Stimulated activated CD4-positive, alpha-beta T cell treated with anti-CD3 and anti-CD28 coated beads, Interleukin-1b, Interleukin-23, amount 100 ng/mL, for 1 hour (primary cell): ENCODE data around the gene TMEM154.

ENCODE experiments used
- DNase-seq, 2 donors: peaks; one replicate each; pipeline ENCODE4 v3.0.0-alpha.2; 2020; ENCODE audit warnings: low read depth in 2 of 2

TMEM154 gene

GRCh38 chr4:152591876-152592275 is 87.9 kb downstream of the TMEM154 start:
- DNase-seq: no peak

- DNase-seq: peak in 1 of 2 donors; percentile 4
These were observed 88.4 kb downstream of the TMEM154 start for GRCh38 chr4:152591396-152591795.

DNA sequence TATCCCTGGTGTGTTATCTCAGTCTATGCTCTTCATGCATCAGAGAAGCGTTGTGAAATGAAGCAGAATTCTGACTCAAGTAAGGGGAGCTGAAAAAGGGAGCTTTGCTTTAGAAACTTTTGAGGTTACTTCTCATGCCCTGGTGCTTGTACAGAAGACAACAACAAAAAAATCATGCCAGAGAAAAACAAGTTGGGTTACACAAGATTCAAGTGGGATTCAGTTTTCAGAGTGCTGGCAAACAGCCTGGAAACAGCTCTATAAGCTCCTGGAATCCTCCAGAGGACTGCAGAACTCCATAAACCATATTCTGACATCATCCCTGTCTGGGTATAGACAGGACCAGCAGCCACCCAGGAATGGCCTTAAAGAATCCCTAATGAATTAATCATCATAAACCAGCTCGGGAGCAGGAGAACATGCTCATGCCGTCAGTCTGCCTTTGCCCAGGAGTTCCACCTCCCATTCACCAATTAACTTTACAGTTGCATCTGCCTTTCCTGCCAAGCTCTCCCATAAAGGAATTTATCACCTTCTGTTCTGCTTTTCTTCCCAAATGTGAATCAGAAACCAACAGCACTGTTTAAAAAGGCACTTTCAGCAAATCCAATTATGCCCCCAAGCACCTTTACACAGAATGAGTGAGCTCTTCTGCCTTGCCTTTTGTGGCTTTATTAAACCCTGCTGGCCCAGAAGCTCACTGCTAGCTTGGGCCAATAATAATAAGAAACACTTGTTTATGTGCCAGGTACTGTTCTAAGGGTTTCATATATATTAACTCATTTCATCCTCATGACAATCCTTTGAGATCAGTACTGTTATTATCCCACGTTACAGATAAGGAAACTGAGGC is 89.4 kb downstream of the TMEM154 start:
- no peak for DNase-seq

DNA sequence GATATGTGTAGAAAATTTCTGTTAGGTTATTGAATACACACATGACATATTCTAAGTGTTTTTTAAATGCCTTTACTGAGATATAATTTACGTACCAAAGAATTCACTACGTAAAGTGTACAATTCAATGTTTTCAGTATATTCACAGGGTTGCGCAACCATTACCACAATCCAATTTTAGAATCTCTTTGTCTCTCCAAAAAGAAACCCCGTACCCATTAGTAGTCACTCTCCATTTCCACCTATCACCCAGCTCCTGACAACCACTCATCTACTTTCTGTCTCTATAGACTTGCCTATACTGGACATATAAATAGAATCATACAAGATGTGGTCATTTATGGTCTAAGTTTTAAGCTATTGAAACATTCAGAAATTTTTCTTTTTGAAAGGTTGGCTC is 90.9 kb downstream of the TMEM154 start:
- no peak for DNase-seq

GRCh38 chr4:152587127-152587526 is 92.7 kb downstream of the TMEM154 start:
- no peak for DNase-seq

- DNase-seq: no peak
These were observed 93.1 kb downstream of the TMEM154 start for GRCh38 chr4:152586668-152587067.

DNA sequence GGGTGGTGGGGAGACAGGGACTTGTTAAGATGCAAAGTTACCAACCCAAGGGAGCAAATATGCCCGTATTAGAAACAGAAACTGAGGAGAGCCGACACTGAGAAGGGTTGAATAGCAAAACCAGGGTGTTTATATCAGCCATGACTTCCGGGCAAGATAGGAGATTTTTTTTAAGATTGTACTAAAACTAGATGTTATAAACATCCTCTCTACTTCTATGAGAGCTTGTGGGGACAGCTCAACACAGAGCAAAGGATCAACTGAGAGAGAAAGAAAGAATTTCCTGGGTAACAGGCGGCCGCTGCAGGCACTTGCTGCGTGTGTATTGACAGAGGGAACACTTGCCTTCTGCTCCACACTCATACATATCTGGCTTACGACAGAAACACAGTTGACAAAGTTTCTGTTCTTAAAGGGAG is 94.8 kb downstream of the TMEM154 start:
- DNase-seq: no peak

DNA sequence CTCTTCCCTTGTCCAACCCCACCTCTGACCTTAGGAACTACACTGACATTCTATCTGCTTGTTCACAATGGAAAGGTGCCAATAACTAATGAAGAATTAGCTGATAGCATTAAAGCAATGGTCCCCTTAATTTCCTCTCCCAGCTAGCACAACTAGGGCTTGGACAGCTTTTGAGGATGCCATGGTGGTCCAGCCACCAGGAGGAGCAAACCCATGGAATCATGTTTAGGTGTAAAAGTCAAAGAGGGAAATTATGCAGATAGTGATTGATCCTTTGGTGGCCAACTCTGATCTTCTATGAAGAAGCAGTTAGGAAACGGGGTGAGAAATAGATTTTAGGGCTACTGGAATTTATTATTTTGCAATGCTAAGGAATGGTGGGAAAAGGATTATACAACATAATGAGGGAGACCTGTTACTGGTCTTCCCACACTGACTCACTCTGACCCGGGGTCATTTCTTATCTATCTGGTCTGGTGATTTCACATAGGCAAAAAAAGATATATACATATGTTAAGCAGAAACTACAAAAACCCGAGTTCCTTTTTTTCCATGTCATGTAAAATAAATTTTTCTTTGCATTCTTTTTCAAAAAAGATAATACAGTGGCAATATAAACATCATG is 98.1 kb downstream of the TMEM154 start:
- DNase-seq: no peak

GRCh38 chr4:152579916-152580315 is 99.9 kb downstream of the TMEM154 start:
- no peak for DNase-seq

DNA sequence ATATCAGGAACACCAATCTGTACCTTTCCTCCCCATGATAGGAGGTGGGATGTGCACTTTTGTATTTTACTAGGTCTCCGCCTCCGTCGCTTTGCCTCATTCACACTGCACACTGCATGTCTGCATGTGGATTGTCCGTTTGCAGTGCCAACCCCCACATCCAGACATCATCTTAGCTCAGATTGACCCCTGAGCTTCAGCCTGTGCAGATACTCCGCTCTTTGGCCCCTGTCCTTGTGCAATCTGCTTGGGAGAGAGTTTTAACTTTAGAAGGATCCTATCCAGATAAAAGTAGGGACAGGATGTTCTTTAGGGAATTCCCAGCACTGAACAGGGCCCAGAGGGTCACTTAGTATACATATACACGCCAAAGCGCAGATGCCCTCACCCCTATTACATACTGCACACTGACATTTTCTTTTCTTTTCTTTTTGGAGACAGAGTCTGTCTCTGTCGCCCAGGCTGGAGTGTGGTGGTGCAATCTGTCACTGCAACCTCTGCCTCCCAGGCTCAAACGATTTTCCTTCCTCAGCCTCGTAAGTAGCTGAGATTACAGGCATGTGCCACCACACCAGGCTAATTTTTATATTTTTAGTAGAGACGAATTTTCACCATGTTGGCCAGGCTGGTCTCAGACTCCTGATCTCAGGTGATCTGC is 100.6 kb downstream of the TMEM154 start:
- no peak for DNase-seq

DNA sequence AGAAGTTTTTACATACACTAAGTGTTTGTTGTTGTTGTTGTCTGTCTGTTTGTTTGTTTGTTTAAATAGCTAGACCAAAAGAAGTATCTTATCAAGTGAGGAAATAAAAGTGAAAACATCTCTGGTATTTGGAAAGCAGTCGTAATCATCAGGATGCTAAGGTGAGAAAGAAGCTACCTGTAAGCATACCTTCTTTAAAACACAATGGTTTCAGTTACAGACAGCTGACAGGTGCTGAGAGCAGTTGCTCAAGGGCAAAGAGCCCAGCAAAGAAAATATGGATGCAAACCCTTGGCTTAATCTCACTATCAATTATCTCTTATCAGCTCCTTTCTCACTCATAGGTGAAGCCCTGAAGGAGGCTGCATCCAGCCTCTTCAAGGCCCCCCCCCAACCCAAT is 101.1 kb downstream of the TMEM154 start:
- no peak for DNase-seq

DNA sequence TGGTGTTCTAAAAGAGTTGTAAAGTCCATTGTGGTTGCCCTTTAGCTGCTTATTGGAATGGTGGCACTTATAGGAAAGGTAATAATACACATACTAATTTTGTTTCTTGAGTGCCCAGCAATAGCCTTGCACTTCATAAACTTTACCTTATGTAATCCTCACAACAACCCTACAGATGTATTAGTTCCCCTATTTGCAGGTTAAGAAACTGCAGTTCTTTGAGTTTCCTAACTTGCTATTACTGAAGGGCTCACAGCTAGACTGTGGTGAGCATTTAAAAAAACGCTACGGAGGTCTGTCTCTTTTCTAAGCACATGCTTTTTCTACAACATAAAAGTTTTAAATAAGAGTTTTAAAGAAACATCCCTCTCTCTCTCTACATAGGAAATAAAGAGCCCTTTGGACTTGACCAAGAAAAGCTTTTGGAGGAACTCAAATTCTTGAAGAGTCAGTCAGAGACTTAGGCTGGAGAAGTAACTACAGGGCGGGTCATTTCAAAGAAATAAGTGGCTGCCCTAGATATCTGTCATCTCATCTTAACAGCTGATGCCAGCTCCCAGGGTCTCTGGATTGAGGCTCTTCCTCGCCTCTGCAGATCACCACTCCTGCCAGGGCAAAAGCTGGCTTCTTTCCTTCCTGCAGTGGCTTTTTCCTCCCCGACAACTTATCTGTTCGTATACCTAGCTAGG is 101.9 kb downstream of the TMEM154 start:
- DNase-seq: no peak

DNA sequence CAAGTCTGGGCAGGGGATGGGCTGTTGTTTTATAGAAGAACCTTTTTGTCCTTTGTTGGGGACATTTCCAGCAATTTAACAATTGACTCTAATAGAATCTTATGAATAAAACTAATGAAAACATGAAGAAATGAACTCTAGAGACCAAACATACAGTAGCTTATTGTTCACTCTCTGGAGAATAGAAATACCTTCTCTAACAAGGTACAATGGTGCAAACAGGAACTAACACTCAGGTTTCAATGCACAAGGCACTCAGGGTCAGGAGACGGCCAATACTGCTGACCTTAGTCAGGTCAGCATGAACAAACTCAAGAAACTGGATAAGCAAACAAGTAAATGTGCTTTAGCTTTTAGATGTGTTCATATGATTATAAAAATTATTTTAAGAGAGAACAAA is 104.3 kb downstream of the TMEM154 start:
- no peak for DNase-seq

- DNase-seq: no peak
These were observed 105.9 kb downstream of the TMEM154 start for GRCh38 chr4:152573861-152574260.

- DNase-seq: no peak
These were observed 107.2 kb downstream of the TMEM154 start for GRCh38 chr4:152572417-152573086.

DNA sequence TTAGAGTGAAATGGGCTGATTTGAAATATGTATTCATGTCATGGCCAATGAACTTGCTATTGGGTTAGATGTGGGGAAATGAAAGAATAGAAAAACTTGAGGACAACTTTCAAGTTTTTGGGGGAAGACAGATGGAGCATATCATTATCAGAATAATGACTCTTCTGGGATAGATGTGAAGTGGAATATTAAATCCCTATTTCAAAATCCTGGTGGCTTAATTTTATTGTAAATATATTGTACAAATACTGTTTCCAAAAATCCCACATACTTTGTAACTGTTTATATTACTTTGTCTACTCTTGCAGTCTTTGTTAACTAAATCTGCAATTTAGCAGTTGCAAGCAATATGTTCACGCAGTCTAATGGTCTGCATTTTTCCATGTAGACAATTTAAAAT is 108.0 kb downstream of the TMEM154 start:
- no peak for DNase-seq

- no peak for DNase-seq
These were observed 108.5 kb downstream of the TMEM154 start for GRCh38 chr4:152571296-152571695.
